Measurements from ENCODE around the gene RABGAP1L.

DNA sequence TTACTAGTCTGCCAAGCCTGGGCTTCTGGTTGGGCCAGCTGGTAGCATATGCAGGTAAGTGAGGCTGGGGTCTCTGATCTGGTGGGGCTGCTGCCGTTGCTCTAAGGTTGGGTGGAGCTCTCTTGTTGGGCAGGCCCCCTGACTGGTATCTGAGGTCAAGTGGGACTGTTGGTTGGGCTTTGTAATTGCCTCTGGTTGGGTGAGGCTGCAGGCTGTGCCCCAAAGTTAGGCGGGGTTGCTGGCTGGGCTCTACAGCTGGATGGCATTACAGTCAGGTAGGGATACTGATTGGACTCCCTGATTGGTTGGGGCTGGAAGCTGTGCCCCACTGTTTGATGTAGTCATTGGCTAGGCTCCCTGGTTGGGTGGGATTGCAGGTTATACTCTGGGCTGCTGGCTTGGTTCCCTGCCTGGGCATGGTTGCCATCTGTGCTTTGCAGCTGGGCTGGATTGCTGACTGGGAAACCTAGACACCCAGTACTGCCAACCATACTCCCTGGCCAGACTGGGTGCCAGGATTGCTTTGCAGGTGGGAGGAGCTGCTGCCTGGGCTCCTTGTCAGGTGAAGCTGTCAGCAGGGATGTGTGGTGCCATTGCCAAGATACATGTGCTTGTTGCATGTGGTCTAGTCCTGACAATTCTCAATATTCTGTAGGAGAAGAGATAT lies 130.5 kb downstream of the RABGAP1L start:
- TF ChIP-seq YY1 (IDR thresholded peaks at IDR 0.05; ENCODE audit: insufficient read depth, insufficient read length) = no peak
- no peak for TF ChIP-seq SUZ12 (IDR thresholded peaks at IDR 0.05; ENCODE audit: extremely low read depth, insufficient read depth, insufficient read length)
- TF ChIP-seq ZNF274 (IDR thresholded peaks at IDR 0.05; ENCODE audit: low read depth, low read length) = no peak

All from NT2/D1 (cell line).